NK-92 treated with Interleukin-12 subunit alpha and Interleukin-12 subunit beta, amount 100 ng/mL, for 24 hours (cell line): ENCODE measurements around the gene ICAM4.
"Not testable (repeated sequence)": the region's sequence is repeated elsewhere in the genome, so short reads cannot be mapped to it uniquely, and the experiment has no call there.

Source experiments
- DNase-seq: peaks from one replicate; lab custom pipeline; 2025; lab: John Stamatoyannopoulos, UW

The ICAM4 gene

DNA sequence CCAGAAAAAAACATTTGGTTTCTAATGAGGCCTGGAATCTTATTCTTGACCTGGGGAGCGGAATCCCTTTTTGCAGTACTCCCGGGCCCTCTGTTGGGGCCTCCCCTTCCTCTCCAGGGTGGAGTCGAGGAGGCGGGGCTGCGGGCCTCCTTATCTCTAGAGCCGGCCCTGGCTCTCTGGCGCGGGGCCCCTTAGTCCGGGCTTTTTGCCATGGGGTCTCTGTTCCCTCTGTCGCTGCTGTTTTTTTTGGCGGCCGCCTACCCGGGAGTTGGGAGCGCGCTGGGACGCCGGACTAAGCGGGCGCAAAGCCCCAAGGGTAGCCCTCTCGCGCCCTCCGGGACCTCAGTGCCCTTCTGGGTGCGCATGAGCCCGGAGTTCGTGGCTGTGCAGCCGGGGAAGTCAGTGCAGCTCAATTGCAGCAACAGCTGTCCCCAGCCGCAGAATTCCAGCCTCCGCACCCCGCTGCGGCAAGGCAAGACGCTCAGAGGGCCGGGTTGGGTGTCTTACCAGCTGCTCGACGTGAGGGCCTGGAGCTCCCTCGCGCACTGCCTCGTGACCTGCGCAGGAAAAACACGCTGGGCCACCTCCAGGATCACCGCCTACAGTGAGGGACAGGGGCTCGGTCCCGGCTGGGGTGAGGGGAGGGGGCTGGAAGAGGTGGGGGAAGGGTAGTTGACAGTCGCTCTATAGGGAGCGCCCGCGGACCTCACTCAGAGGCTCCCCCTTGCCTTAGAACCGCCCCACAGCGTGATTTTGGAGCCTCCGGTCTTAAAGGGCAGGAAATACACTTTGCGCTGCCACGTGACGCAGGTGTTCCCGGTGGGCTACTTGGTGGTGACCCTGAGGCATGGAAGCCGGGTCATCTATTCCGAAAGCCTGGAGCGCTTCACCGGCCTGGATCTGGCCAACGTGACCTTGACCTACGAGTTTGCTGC is at the start of gene ICAM4:
ICAM4 (plus strand) TSS at position 153 of the 935 bp plus-strand sequence; CDS start at position 211, 58 bp downstream.
- DNase-seq = no peak

DNA sequence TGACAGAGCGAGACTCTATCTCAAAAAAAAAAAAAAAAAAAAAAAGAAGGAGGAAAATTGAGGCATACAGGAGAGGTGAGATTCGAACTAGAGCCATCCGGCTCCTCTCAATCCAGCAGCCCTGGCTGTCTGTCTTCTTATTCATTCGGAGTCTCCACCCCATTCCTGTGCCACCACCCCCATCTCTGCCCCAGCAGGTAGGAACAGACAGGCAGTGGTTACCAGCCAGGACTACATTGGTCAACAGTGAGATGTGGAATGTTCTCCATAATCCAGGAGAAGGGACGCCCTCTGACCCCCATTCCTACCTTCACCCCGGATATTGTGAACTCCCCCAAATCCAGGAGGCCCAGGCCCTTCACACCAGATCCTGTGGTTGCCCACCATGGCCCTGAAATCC is 49.1 kb upstream of the ICAM4 start:
- DNase-seq = no peak

DNA sequence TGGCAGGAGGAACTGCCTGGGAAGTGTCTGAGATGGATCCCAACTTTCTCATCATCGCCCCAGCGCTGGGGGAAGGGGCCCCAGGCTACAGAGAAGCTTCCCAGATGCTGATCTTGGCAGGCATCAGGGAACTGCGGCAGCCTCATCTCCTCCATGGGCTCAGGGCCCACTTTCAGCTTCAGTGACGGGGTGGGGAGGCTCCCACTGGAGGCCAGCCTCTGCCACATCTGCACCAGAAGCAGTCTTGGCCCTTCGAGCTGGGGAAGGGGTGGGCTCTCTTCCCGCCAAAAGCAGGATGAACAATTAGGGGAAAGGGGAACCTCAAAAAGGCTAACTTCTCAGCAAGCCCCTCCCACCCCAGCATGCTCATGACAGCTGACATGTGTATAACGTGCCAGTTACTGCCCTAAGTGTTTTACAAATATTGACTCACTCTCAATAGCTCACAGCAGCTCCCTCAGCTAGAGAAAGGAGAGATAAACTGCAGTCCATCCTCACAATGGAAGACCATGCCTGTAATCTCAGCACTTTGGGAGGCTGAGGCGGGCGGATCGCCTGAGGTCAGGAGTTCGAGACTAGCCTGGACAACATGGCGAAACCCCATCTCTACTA is 48.5 kb upstream of the ICAM4 start:
- no peak for DNase-seq

- not testable (repeated sequence) for DNase-seq
Observed at GRCh38 chr19:10241826-10242449, 44.8 kb upstream of the ICAM4 start.

GRCh38 chr19:10243606-10244005 is 43.1 kb upstream of the ICAM4 start:
- DNase-seq = no peak

DNA sequence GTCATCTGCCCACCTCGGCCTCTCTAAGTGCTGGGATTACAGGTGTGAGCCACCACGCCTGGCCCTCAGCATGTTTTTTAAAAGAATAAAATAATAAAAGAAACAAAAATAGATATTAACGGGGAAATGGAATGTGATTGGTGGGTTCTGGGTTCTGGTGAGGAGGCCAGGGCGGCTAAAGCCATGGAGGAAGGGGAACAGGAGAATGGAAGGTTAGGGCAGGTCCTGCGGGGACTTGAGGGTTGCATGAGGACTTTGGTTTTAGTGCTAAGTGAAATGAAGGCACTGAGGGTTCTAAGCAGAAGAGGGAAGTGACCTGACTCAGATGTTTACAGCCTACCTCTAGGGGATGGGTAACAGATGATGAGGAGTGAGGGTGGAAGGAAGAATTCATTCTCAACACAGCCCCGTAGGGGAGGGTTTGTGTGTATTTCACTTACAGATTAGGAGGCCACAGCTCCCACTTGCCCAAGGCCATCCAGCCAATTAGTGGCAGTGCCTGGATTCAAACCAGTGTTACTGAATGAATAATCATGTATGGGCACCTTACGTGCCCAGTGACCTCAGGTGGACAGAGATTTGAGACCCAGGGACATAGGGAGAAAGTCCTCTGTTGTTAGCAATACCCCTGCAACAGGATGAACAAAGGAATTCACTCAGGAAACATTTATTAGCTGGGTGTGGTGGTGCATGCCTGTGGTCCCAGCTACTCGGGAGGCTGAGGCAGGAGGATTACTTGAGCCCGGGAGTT is 41.4 kb upstream of the ICAM4 start:
- DNase-seq = no peak

GRCh38 chr19:10246511-10246910 is 40.2 kb upstream of the ICAM4 start:
- no peak for DNase-seq

DNA sequence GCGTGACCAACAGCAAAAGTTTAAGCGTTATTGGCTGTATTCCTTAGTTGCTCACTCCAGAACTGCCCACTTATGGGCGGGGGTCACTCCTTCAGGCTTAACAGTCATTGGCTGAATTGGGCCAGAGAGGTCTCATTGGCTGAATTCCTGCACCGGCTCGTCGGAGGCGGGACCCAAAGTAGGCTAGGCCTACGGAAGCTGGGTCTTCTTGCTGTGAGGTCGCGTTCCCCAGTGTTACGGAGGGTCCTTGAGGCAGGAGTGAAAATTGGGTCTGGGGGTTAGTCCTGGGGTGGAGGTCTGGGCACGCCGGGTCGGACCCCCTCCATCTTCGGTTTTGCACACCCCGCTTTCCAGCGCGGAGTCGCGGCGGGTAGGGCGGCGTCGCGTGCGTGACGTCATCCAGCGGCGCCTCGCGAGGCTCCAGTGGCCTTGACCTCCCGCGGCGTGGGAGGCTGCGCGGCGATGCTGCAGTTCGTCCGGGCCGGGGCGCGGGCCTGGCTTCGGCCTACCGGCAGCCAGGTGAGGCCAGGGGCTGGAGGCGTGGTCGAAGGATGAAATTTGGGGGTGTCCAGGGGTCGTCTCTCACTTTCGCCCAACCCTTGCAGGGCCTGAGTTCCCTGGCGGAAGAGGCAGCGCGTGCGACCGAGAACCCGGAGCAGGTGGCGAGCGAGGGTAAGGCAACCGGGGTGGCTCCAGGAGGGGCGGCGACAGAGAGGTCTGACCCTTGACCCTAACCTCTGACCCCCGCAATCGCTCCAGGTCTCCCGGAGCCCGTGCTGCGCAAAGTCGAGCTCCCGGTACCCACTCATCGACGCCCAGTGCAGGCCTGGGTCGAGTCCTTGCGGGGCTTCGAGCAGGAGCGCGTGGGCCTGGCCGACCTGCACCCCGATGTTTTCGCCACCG is 34.7 kb upstream of the ICAM4 start, which contains the start of gene MRPL4:
MRPL4 (plus strand) TSS at position 423 of the 903 bp plus-strand sequence; CDS start at position 463, 40 bp downstream.
- DNase-seq = peak; percentile 95

DNA sequence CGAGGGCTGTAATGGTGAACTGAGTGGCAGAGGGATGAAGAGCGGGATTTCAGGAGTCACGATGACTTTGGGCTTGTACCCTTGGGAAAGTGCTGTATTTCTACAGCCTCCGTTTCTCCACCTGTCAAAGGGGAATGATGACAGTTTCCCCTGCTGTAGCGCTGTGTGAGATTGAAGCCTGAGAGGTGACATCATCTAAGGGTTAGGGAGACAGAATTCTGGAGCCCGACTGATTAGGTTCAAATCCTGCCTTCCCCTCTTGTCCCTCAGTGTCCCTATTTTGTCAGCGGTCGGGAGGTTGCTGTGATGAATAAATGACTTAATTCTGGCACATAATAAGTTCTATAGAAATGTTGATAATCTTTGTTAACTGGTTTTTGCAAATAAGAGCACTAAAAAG is 34.0 kb upstream of the ICAM4 start:
- no peak for DNase-seq

DNA sequence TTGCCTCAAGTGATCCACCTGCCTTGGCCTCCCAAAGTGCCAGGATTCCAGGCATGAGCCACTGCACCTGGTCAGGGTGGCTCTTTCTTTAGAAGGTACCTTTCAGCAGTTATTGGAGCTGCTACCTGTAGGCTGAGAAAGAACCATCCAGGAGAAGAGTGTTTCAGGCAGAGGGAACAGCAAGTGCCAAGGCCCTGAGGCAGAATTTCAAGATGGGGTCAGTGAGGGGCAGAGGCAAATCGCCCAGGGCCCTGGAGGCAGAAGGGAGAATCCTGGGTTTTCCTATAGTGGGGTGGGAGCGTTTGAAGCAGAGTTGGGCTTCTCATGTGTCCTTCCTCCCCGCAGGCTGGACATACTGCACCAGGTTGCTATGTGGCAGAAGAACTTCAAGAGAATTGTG is 32.5 kb upstream of the ICAM4 start:
- no peak for DNase-seq

DNA sequence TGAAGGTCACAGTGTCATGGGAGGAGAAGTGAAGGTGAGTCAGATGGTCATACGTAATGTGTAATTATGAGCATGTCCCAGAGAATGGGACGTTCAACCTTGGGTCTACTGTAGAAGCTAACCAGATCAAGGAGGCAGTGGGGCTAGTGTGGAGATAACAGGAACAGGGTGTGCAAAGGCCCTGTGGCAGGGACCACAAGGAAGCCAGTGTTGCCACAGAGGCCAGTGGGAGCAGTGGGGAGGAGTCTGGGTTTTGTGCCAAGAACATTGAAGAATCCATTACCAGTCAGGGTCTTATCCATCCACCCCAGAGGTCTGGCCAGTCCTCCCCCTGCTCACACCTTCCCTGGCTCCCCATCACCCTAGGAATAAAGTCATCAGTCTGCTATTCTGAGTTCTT is 31.4 kb upstream of the ICAM4 start:
- DNase-seq = no peak

DNA sequence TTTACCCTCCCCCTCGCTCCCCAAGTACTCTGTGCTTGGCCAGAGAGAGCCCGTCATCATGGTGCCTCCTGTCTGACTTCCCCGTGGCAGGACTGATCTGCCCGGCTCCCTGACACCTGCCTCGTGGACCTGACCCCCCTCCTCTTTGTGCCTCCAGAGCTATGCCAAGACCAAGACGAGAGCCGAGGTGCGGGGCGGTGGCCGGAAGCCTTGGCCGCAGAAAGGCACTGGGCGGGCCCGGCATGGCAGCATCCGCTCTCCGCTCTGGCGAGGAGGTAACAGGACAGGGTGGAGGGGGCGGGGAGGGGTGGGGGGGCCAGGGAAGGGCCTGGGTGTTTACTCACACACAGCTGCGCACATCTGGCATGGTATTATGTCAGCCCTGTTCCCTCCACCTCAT is 30.2 kb upstream of the ICAM4 start:
- no peak for DNase-seq

- DNase-seq = no peak
Observed at GRCh38 chr19:10256970-10257615, 29.7 kb upstream of the ICAM4 start.

GRCh38 chr19:10258080-10258710 is 28.6 kb upstream of the ICAM4 start:
- DNase-seq = no peak

- DNase-seq = peak; percentile 64
Observed at GRCh38 chr19:10259162-10259905, 27.4 kb upstream of the ICAM4 start.

DNA sequence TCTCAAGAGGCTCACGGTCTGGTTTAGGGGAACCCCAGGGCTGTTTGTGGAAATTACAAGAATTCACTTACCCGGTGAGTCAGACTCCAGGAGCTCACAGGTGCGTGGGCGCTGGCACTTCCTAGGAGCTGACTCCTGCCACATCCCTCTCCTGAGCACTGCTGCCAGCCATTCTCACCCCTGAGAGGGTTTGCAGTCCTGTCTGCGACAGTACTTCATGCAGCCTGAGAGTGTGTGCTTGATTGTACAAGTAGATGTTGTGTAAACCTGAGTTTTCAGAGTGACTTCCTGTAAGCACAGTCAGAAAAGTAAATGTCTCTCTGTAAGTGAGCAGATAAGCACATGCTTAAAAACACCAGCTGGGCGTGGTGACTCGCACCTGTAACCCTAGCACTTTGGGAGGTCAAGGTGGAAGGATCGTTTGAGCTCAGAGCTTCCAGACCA is 26.6 kb upstream of the ICAM4 start:
- DNase-seq = no peak

- DNase-seq = no peak
Observed at GRCh38 chr19:10262771-10263170, 24.0 kb upstream of the ICAM4 start.

- DNase-seq = no peak
Observed at GRCh38 chr19:10266706-10267105, 20.0 kb upstream of the ICAM4 start.

DNA sequence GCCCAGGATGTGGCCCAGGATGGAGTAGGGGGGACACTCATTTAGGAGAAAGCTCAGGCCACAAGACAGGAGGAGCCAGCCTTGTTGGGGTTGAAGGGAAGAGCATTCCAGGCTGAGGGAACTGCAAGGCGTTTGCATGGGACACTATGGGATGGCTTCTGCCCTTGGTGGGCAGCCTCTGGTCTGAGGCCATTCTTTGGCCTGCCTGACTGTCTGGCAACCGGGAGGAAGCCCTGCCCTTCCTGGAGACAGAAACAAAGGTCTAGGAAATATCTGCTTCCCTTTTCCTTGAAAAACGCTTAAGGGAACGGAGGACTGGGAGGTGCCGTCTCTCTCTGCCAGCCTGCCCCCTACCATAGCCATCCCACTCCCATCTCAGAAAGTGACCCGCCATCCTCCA is 18.7 kb upstream of the ICAM4 start:
- no peak for DNase-seq
